Endothelial cell of umbilical vein (primary cell): ENCODE data around the gene GTF3C2. TPM values are rescaled to one million over a fixed set of nuclear protein-coding genes. Genes with fewer than 3 reads are reported as not detected.

Source experiments
- BruUV-seq: library from RNA; stranded (reverse); fragments of 400-500 nt; replicated peaks from 2 replicates; lab custom pipeline; 2021; lab: Mats Ljungman, UMichigan
- CTCF ChIA-PET: fragments of 300-600, 350-600 bp; sonication (Branson Sonifier 250); formaldehyde crosslinking; loops from one replicate; lab custom pipeline; 2021; ENCODE audit warnings: antibody characterized with exemption, inconsistent platforms; lab: Charles Lee
- POLR2A ChIA-PET: fragments of 300-600, 350-600 bp; sonication (Branson Sonifier 250); formaldehyde crosslinking; loops from one replicate; lab custom pipeline; 2021; ENCODE audit warnings: antibody characterized with exemption, inconsistent platforms; lab: Charles Lee
- DNase-seq: peaks from one replicate; pipeline ENCODE4 v3.0.0-alpha.2; 2011; ENCODE audit warnings: low read depth, low spot score
- FAIRE-seq: peaks from 2 replicates; lab custom pipeline; 2011; peaks lifted over from hg19 to GRCh38; lab: Jason Lieb, UNC
- H2AFZ ChIP-seq: 2 replicates; pipeline ENCODE4 v1.6.0; 2012; ENCODE audit warnings: low read depth, low read length, control low read depth, inconsistent platforms
- H3K27ac ChIP-seq: 2 replicates; pipeline ENCODE4 v1.5.1; 2011; ENCODE audit warnings: low read depth, mild to moderate bottlenecking, control low read depth, low read length, moderate library complexity; ENCODE audit not compliant: insufficient read depth
- H3K27me3 ChIP-seq, 2 experiments: 2 replicates each; pipeline versions ENCODE4 v1.6.0 to v1.6.1; 2011; ENCODE audit warnings: low read length in 2 of 2, mixed read lengths in 1 of 2; ENCODE audit not compliant: control insufficient read depth in 2 of 2, insufficient read depth in 2 of 2
- H3K36me3 ChIP-seq, 2 experiments: 2 replicates in 1 of 2; 3 replicates in 1 of 2; pipeline ENCODE4 v1.5.1; 2011; ENCODE audit warnings: low read length in 2 of 2, mild to moderate bottlenecking in 1 of 2, moderate library complexity in 1 of 2; ENCODE audit not compliant: control insufficient read depth in 2 of 2, insufficient read depth in 2 of 2; ENCODE audit errors: extremely low read depth in 1 of 2
- H3K4me1 ChIP-seq: 3 replicates; pipeline ENCODE4 v1.5.1; 2011; ENCODE audit warnings: mild to moderate bottlenecking, low read length; ENCODE audit not compliant: control insufficient read depth, insufficient read depth; ENCODE audit errors: extremely low read depth
- H3K4me2 ChIP-seq: 2 replicates; pipeline ENCODE4 v1.6.1; 2011; ENCODE audit warnings: low read length, control low read depth, mixed read lengths; ENCODE audit not compliant: insufficient read depth
- H3K4me3 ChIP-seq, 3 experiments: fragments of 200-600 bp in 1 of 3; sonication (generic), shearing (Covaris generic) in 1 of 3; replicated peaks in 1 of 3; 2 replicates each; pipeline ENCODE4 v1.5.1; 2011 to 2016; ENCODE audit warnings: control low read depth in 3 of 3, low read length in 3 of 3, mild to moderate bottlenecking in 2 of 3, inconsistent platforms in 1 of 3, low read depth in 1 of 3, moderate library complexity in 1 of 3; ENCODE audit not compliant: insufficient read depth in 1 of 3
- H3K79me2 ChIP-seq: 2 replicates; pipeline ENCODE4 v1.6.0; 2012; ENCODE audit warnings: low read length, inconsistent platforms; ENCODE audit not compliant: control insufficient read depth, insufficient read depth
- H3K9ac ChIP-seq: replicated peaks from 2 replicates; pipeline ENCODE3; 2011; ENCODE audit warnings: low read length, control low read depth; ENCODE audit not compliant: insufficient read depth; ENCODE audit errors: extremely low read depth
- H3K9me1 ChIP-seq: replicated peaks from 3 replicates; pipeline ENCODE4 v1.6.0; 2011; ENCODE audit warnings: mild to moderate bottlenecking, low read length; ENCODE audit not compliant: control insufficient read depth, insufficient read depth; ENCODE audit errors: extremely low read depth
- H3K9me3 ChIP-seq: replicated peaks from 2 replicates; pipeline ENCODE4 v1.5.1; 2012; ENCODE audit warnings: low read length, inconsistent platforms; ENCODE audit not compliant: control insufficient read depth, insufficient read depth
- H4K20me1 ChIP-seq: replicated peaks from 2 replicates; pipeline ENCODE3; 2011; ENCODE audit warnings: mild to moderate bottlenecking, low read length; ENCODE audit not compliant: control insufficient read depth, insufficient read depth; ENCODE audit errors: extremely low read depth
- CTCF ChIP-seq, 2 donors: IDR thresholded peaks; 1 replicate in 1 of 2; 2 replicates in 1 of 2; pipeline ENCODE4 v1.5.1; 2011; ENCODE audit warnings: low read length in 2 of 2, mild to moderate bottlenecking in 2 of 2, moderate library complexity in 2 of 2, control low read depth in 1 of 2, inconsistent platforms in 1 of 2, low read depth in 1 of 2; ENCODE audit not compliant: insufficient read depth in 1 of 2; ENCODE audit errors: extremely low read depth in 1 of 2
- EZH2 ChIP-seq: IDR thresholded peaks from 2 replicates; pipeline ENCODE4 v1.6.1; 2012; ENCODE audit warnings: borderline replicate concordance, low read depth, mild to moderate bottlenecking, moderate library complexity, low read length, inconsistent platforms; ENCODE audit not compliant: severe bottlenecking
- FOS ChIP-seq: IDR thresholded peaks from 2 replicates; pipeline ENCODE4 v1.6.1; 2011; ENCODE audit warnings: mild to moderate bottlenecking, low read length, moderate library complexity, borderline replicate concordance; ENCODE audit not compliant: insufficient read depth
- GATA2 ChIP-seq: IDR thresholded peaks from 2 replicates; pipeline ENCODE4 v1.7.0; 2011; ENCODE audit warnings: low read depth, mild to moderate bottlenecking, moderate library complexity, mixed read lengths, low read length; ENCODE audit not compliant: insufficient read length, insufficient read depth
- JUN ChIP-seq: IDR thresholded peaks from 2 replicates; pipeline ENCODE4 v1.6.1; 2011; ENCODE audit warnings: borderline replicate concordance, low read depth; ENCODE audit not compliant: insufficient read length, insufficient read depth
- MYC ChIP-seq: IDR thresholded peaks from one replicate; pipeline ENCODE4 v1.6.1; 2011; ENCODE audit warnings: mild to moderate bottlenecking, low read depth, low read length
- POLR2A ChIP-seq: IDR thresholded peaks from 2 replicates; pipeline ENCODE4 v1.6.1; 2012; ENCODE audit warnings: low read depth, mild to moderate bottlenecking, control low read depth, low read length
- POLR2AphosphoS5 ChIP-seq: IDR thresholded peaks from 2 replicates; pipeline ENCODE4 v1.6.1; 2012; ENCODE audit warnings: low read depth, mild to moderate bottlenecking, control low read depth, low read length, moderate library complexity; ENCODE audit not compliant: insufficient read depth
- dilution Hi-C: fragments of 300-500 bp; cut with MboI; formaldehyde crosslinking; loops from one replicate; pipeline ENCODE4 v1.15.0; 2019; ENCODE audit warnings: low sequenced_read_pairs; ENCODE audit not compliant: extremely low pct_ligation_motif_present
- intact Hi-C: fragments of 100-400 bp; cut with micrococcal nuclease; formaldehyde crosslinking; loops from one replicate; pipeline ENCODE4 v1.10.0; 2022
- polyA plus RNA-seq, 4 experiments: library from polyadenylated mRNA; depleted of rRNA in 3 of 4; stranded (reverse) in 3 of 4; unstranded in 1 of 4; fragments of >200 nt; gene quantifications; 2 replicates each; pipeline versions ENCODE4 v1.2.1 to v1.2.3, GENCODE V29; 2011 to 2012; ENCODE audit warnings: missing spikeins in 1 of 4
- total RNA-seq: library from RNA; stranded (reverse); gene quantifications from 2 replicates; pipeline ENCODE4 v1.2.3, GENCODE V29; 2021
- TF ChIP-seq, protein P1 (sequence below): IDR thresholded peaks from 2 replicates; pipeline ENCODE4 v1.6.1; 2011; ENCODE audit not compliant: insufficient read depth, insufficient read length

GTF3C2 gene
- total and polyA plus RNA-seq, 2 donors (not counting 3 experiments of a cell fraction or from before 2014, with no cell fraction given) = 57.4 to 59.7 TPM

GRCh38 chr2:27291865-27292264 lies 64.7 kb downstream of the GTF3C2 start:
- no peaks in the 10 kb centered on the region for H3K9me1 ChIP-seq
- CTCF ChIA-PET = interaction anchor here (1.6 to 7.2 kb wide), 4 partner anchors 11 to 28 kb away, joined by 6 to 107 read pairs (median 50); partner anchors contain the start of genes SLC30A3 and TRIM54

GRCh38 chr2:27290549-27290948 lies 66.0 kb downstream of the GTF3C2 start:
- DNase-seq (no peak), FAIRE-seq (no peak)
- Histone ChIP-seq H3K9me1 (no peaks in the 10 kb centered on the region), H3K79me2 (no peaks in the 10 kb centered on the region), H3K36me3 (no peaks in the 10 kb centered on the region), H3K9ac (no peak overlapping the region), H2AFZ (no peak overlapping the region), H3K9me3 (no peaks in the 10 kb centered on the region), H4K20me1 (no peaks in the 10 kb centered on the region), H3K27ac (no peak overlapping the region), H3K4me3 (no peak overlapping the region), H3K4me1 (peaks cover 44% of the 10 kb centered on the region), H3K4me2 (no peak overlapping the region), H3K27me3 (no peaks in the 10 kb centered on the region)
- ChIA-PET CTCF (interaction anchor here (1.1 to 7.2 kb wide), 2 partner anchors 9 to 12 kb away, joined by 3 to 107 read pairs; partner anchors contain the start of gene TRIM54), POLR2A (no interaction called here)
- no peak for TF ChIP-seq CTCF (IDR thresholded peaks at IDR 0.05; ENCODE audit: extremely low read depth in 1 of 2, insufficient read depth in 1 of 2, low read depth in 1 of 2, low read length in 2 of 2)
- no peak for TF ChIP-seq JUN
- no peak for TF ChIP-seq MYC
- TF ChIP-seq EZH2 = no peak
- no peak for TF ChIP-seq POLR2A
- TF ChIP-seq GATA2 = no peak
- no peak for TF ChIP-seq POLR2AphosphoS5
- TF ChIP-seq, protein P1, sequence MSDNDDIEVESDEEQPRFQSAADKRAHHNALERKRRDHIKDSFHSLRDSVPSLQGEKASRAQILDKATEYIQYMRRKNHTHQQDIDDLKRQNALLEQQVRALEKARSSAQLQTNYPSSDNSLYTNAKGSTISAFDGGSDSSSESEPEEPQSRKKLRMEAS = no peak
- TF ChIP-seq FOS = no peak
- dilution Hi-C loops (no loop called here), intact Hi-C loops (no loop called here)
- no TSS peak for BruUV-seq

More at GRCh38 chr2:27291865-27292264, 64.7 kb downstream of the GTF3C2 start:
- Histone ChIP-seq H3K27me3 (no peaks in the 10 kb centered on the region), H3K9me3 (no peaks in the 10 kb centered on the region), H3K4me2 (no peak overlapping the region), H3K4me1 (peaks cover 44% of the 10 kb centered on the region), H3K27ac (no peak overlapping the region), H3K4me3 (no peak overlapping the region), H2AFZ (no peak overlapping the region), H3K36me3 (no peaks in the 10 kb centered on the region), H3K9ac (no peak overlapping the region), H4K20me1 (no peaks in the 10 kb centered on the region), H3K79me2 (no peaks in the 10 kb centered on the region)
- no peak for DNase-seq
- POLR2A ChIA-PET = interaction anchor here (0.5 kb wide), 1 partner anchor 275 kb away, joined by 3 read pairs; no protein-coding TSS in a partner anchor
- TF ChIP-seq CTCF (IDR thresholded peaks at IDR 0.05; ENCODE audit: extremely low read depth in 1 of 2, insufficient read depth in 1 of 2, low read depth in 1 of 2, low read length in 2 of 2) = peak in 1 of 2 donors; percentile 6
- TF ChIP-seq POLR2A = no peak
- FAIRE-seq = no peak
- no TSS peak for BruUV-seq
- intact Hi-C loops (no loop called here), dilution Hi-C loops (no loop called here)
